SK-N-MC (cell line): ENCODE results near the gene RTL9.

Experiments
- EZH2 ChIP-seq: fragments of 200-600 bp; sonication (generic); IDR thresholded peaks from one replicate; pipeline ENCODE4 v1.6.1; 2017; ENCODE audit warnings: antibody characterized with exemption
- POLR2AphosphoS5 ChIP-seq: IDR thresholded peaks from 2 replicates; pipeline ENCODE4 v1.6.1; 2012; ENCODE audit warnings: mild to moderate bottlenecking, low read depth, low read length, borderline replicate concordance

- TF ChIP-seq POLR2AphosphoS5 (no peak), EZH2 (no peak)
These were observed 39.3 kb downstream of the RTL9 start for GRCh38 chrX:110397904-110398303.
